ENCODE results near the gene GANC.

GRCh38 chr15:42359249-42359648 lies 86.2 kb downstream of the GANC start, which contains the start of gene CAPN3:
- TF ChIP-seq E2F4 (CRISPR knock-in tag; IDR thresholded peaks at IDR 0.05; ENCODE audit: low read depth) (no peak), TSC22D4 (tag; IDR thresholded peaks at IDR 0.05) (no peak), FOXP4 (CRISPR knock-in tag; IDR thresholded peaks at IDR 0.05; ENCODE audit: borderline replicate concordance) (no peak), CTCF (IDR thresholded peaks at IDR 0.05 in 2 of 3, conservative IDR thresholded peaks at IDR 0.05 in 1 of 3; ENCODE audit: insufficient read depth in 2 of 3, low read depth in 1 of 3, low read length in 3 of 3) (no peak), ADNP (tag; IDR thresholded peaks at IDR 0.05) (no peak), BRCA1 (IDR thresholded peaks at IDR 0.05) (no peak), BRCA1 (CRISPR knock-in tag; IDR thresholded peaks at IDR 0.05) (no peak), ZKSCAN3 (CRISPR knock-in tag; IDR thresholded peaks at IDR 0.05) (no peak), POLR2A (conservative IDR thresholded peaks at IDR 0.05) (no peak), ZNF644 (tag; IDR thresholded peaks at IDR 0.05; ENCODE audit: low read depth) (no peak), ETV6 (IDR thresholded peaks at IDR 0.05; ENCODE audit: borderline replicate concordance in 1 of 2, low read depth in 2 of 2, low read length in 1 of 2) (no peak), ETV6 (CRISPR knock-in tag; IDR thresholded peaks at IDR 0.05; ENCODE audit: borderline replicate concordance) (no peak), ATF1 (CRISPR knock-in tag; IDR thresholded peaks at IDR 0.05) (no peak), ATF1 (tag; IDR thresholded peaks at IDR 0.05) (no peak), CREM (IDR thresholded peaks at IDR 0.05; ENCODE audit: low read depth) (no peak)
